K562 (cell line): ENCODE results near the gene GTF3C1. TPM values are rescaled to one million over a fixed set of nuclear protein-coding genes. Genes with fewer than 3 reads are reported as not detected.

Source experiments
- ATAC-seq: fragments of 200-7000 bp; cut with Tn5 transposase; 3 replicates; pipeline ENCODE4 v1.9.1; 2020; ENCODE audit warnings: moderate library complexity
- BruUV-seq: library from RNA; stranded (reverse); fragments of 400-500 nt; replicated peaks from 2 replicates; lab custom pipeline; 2021; lab: Mats Ljungman, UMichigan
- CTCF ChIA-PET: fragments of 300-600 bp; formaldehyde crosslinking; extraction: SDS; loops from one replicate; lab custom pipeline; 2021; ENCODE audit warnings: low intra/inter-chr PET ratio; lab: Yijun Ruan, JAX
- POLR2A ChIA-PET: fragments of 300-600, 350-650 bp; sonication (Branson Sonifier 250); formaldehyde crosslinking; extraction: SDS; loops from one replicate; lab custom pipeline; 2021; ENCODE audit warnings: antibody characterized with exemption, inconsistent platforms; lab: Yijun Ruan, JAX
- DNase-seq, 4 experiments: peaks; one replicate each; pipeline versions ENCODE4 v3.0.0 to v3.0.0-alpha.2; 2011 to 2018; ENCODE audit warnings: low spot score in 3 of 4, mixed read lengths in 3 of 4; ENCODE audit errors: extremely low read depth in 1 of 4
- FAIRE-seq: peaks from 2 replicates; lab custom pipeline; 2011; peaks lifted over from hg19 to GRCh38; lab: Jason Lieb, UNC
- H2AFZ ChIP-seq: 2 replicates; pipeline ENCODE4 v1.6.0; 2011; ENCODE audit warnings: low read depth, low read length, control low read depth, inconsistent platforms
- H3K27ac ChIP-seq: fragments of 200-600 bp; 3 replicates; pipeline ENCODE4 v1.8.0; 2011; ENCODE audit warnings: low read depth, mild to moderate bottlenecking, control low read depth, inconsistent platforms, low read length, moderate library complexity, mixed read lengths; ENCODE audit errors: extremely low read depth
- H3K27me3 ChIP-seq, 2 experiments: fragments of 300-600 bp in 1 of 2; 2 replicates in 1 of 2; 3 replicates in 1 of 2; pipeline versions ENCODE4 v1.6.0 to v1.8.0; 2011; ENCODE audit warnings: inconsistent platforms in 2 of 2, low read length in 2 of 2, mild to moderate bottlenecking in 1 of 2, mixed read lengths in 1 of 2, moderate library complexity in 1 of 2; ENCODE audit not compliant: control insufficient read depth in 2 of 2, insufficient read depth in 2 of 2
- H3K36me3 ChIP-seq: fragments of 300-600 bp; 3 replicates; pipeline ENCODE4 v1.8.0; 2011; ENCODE audit warnings: mild to moderate bottlenecking, low read length, inconsistent platforms; ENCODE audit not compliant: control insufficient read depth, insufficient read depth
- H3K4me1 ChIP-seq, 2 experiments: fragments of 200-600 bp in 1 of 2; replicated peaks in 1 of 2; 2 replicates in 1 of 2; 3 replicates in 1 of 2; pipeline versions ENCODE4 v1.5.1 to v1.8.0; 2011; ENCODE audit warnings: inconsistent platforms in 2 of 2, low read length in 2 of 2, mild to moderate bottlenecking in 1 of 2, mixed read lengths in 1 of 2, moderate library complexity in 1 of 2; ENCODE audit not compliant: control insufficient read depth in 2 of 2, insufficient read depth in 2 of 2
- H3K4me2 ChIP-seq: 2 replicates; pipeline ENCODE4 v1.6.1; 2011; ENCODE audit warnings: low read length, control low read depth, inconsistent platforms, mixed read lengths; ENCODE audit not compliant: insufficient read depth
- H3K4me3 ChIP-seq: fragments of 200-600 bp; sonication (generic), shearing (Covaris generic); 2 replicates; pipeline ENCODE4 v1.5.1; 2016; ENCODE audit warnings: control low read depth, inconsistent platforms
- H3K79me2 ChIP-seq: fragments of 200-600 bp; 3 replicates; pipeline ENCODE4 v1.8.0; 2011; ENCODE audit warnings: low read length, inconsistent platforms; ENCODE audit not compliant: control insufficient read depth, insufficient read depth
- H3K9ac ChIP-seq, 2 experiments: 2 replicates each; pipeline versions ENCODE4 v1.6.0 to v1.6.1; 2011; ENCODE audit warnings: low read depth in 2 of 2, low read length in 2 of 2, control low read depth in 1 of 2, inconsistent platforms in 1 of 2, mild to moderate bottlenecking in 1 of 2, mixed read lengths in 1 of 2; ENCODE audit not compliant: insufficient read depth in 1 of 2
- H3K9me1 ChIP-seq: one replicate; pipeline ENCODE4 v1.6.0; 2011; ENCODE audit warnings: inconsistent platforms, mild to moderate bottlenecking, low read length, moderate library complexity; ENCODE audit not compliant: control insufficient read depth, insufficient read depth
- H3K9me3 ChIP-seq: replicated peaks from 2 replicates; pipeline ENCODE4 v1.5.1; 2011; ENCODE audit warnings: low read depth, low read length, inconsistent platforms; ENCODE audit not compliant: control insufficient read depth, insufficient read depth
- H4K20me1 ChIP-seq: replicated peaks from 2 replicates; pipeline ENCODE4 v1.6.1; 2011; ENCODE audit warnings: low read length, inconsistent platforms, mixed read lengths; ENCODE audit not compliant: control insufficient read depth, insufficient read depth
- BRCA1 ChIP-seq, 2 experiments: fragments of 450-650 bp in 1 of 2; sonication (generic) in 1 of 2; formaldehyde crosslinking in 1 of 2; IDR thresholded peaks; 2 replicates each; pipeline versions ENCODE4 v1.5.0 to v1.6.1; 2017 to 2020; ENCODE audit warnings: mild to moderate bottlenecking in 1 of 2, missing genetic modification reagents in 1 of 2
- CBX2 ChIP-seq: fragments of 200-600 bp; sonication (generic); IDR thresholded peaks from one replicate; pipeline ENCODE4 v1.6.1; 2012; ENCODE audit warnings: mild to moderate bottlenecking, low read length, inconsistent platforms; ENCODE audit not compliant: insufficient read depth, poor library complexity, severe bottlenecking
- DDX20 ChIP-seq: fragments of 450-650 bp; IDR thresholded peaks from 2 replicates; pipeline ENCODE4 v1.6.1; 2016; ENCODE audit warnings: missing genetic modification characterization, low read depth, mild to moderate bottlenecking, missing compliant biosample characterization, moderate library complexity
- HNRNPUL1 ChIP-seq: fragments of 200-400 bp; formaldehyde crosslinking; IDR thresholded peaks from 2 replicates; pipeline ENCODE4 v1.6.1; 2017; ENCODE audit warnings: low read length
- NFRKB ChIP-seq: fragments of 450-650 bp; IDR thresholded peaks from 2 replicates; pipeline ENCODE4 v1.6.1; 2016; ENCODE audit warnings: low read depth
- WGBS: fragments of 100-300 bp; shearing (Covaris generic); methylation state at CpG from one replicate; pipeline ENCODE4 v1.1.6; 2016; ENCODE audit warnings: low coverage, mixed read lengths; ENCODE audit not compliant: insufficient coverage; ENCODE audit errors: missing lambda C conversion rate; 5-methylcytosine and 5-hydroxymethylcytosine counted together
- in situ Hi-C: fragments of 300-500 bp; cut with MboI; formaldehyde crosslinking; loops from 4 replicates; pipeline ENCODE4 v1.15.0; 2018; ENCODE audit warnings: inconsistent platforms, mixed read lengths
- intact Hi-C: fragments of 100-400 bp; cut with micrococcal nuclease; formaldehyde crosslinking; loops from 2 replicates; pipeline ENCODE4 v1.14.2; 2022
- polyA plus RNA-seq, 8 experiments: library from polyadenylated mRNA; depleted of rRNA in 4 of 8; stranded (reverse) in 5 of 8; unstranded in 3 of 8; fragments of >200 nt; fragmentation: Nextera tagmentation in 2 of 8; fragmentation: Illumina TruSeq in 1 of 8; extraction: Ambion mirVana in 2 of 8; extraction: Trizol in 1 of 8; gene quantifications; 2 replicates each; pipeline versions ENCODE4 v1.2.1 to v1.2.3, GENCODE V29; 2011 to 2014; ENCODE audit warnings: inconsistent platforms in 1 of 8, missing spikeins in 1 of 8
- total RNA-seq, 7 experiments: library from RNA; depleted of rRNA in 6 of 7; stranded (reverse); fragments of >200 nt in 6 of 7; fragmentation: Illumina TruSeq in 2 of 7; extraction: Trizol in 2 of 7; gene quantifications; 2 replicates each; pipeline versions ENCODE4 v1.2.1 to v1.2.3, GENCODE V29; 2011 to 2021; ENCODE audit warnings: low replicate concordance in 1 of 7
- TF ChIP-seq, protein P1 (sequence below): sonication (generic); formaldehyde crosslinking; IDR thresholded peaks from 2 replicates; pipeline ENCODE4 v1.8.0; 2022; ENCODE audit warnings: mild to moderate bottlenecking, low read depth, missing genetic modification reagents
- TF ChIP-seq, protein P2 (sequence below): sonication (generic); formaldehyde crosslinking; IDR thresholded peaks from 2 replicates; pipeline ENCODE4 v1.8.0; 2022; ENCODE audit warnings: mild to moderate bottlenecking, missing genetic modification reagents, borderline replicate concordance
- TF ChIP-seq, protein P3 (sequence below): sonication (generic); formaldehyde crosslinking; IDR thresholded peaks from 2 replicates; pipeline ENCODE4 v1.8.0; 2023; ENCODE audit warnings: mild to moderate bottlenecking, missing genetic modification reagents

Gene GTF3C1
- total and polyA plus RNA-seq, 9 of the 15 experiments (the other 6 are each of a cell fraction or from before 2014, with no cell fraction given) = 0.72 to 63.6 (median 30.9) TPM

DNA sequence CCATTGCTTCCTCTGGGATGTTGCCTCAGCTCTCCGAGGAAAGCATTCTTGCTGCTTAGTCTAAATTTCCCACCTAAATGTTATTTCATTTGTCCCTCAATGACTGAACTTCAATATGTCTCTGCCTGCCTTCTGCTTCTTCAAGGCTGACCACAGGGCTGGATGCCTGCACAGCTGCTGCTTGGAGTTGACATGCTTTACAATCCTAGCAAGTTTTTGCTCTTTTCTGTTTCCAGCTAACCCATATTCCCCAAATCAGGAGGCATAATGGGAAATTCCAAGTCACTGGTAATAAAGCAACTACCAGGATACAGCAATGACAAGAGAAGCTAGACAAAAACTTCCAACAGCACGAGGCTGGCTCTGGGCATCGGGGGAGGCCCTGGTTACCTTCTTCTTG lies 48.9 kb downstream of the GTF3C1 start (continued):
- TF ChIP-seq, protein P1, sequence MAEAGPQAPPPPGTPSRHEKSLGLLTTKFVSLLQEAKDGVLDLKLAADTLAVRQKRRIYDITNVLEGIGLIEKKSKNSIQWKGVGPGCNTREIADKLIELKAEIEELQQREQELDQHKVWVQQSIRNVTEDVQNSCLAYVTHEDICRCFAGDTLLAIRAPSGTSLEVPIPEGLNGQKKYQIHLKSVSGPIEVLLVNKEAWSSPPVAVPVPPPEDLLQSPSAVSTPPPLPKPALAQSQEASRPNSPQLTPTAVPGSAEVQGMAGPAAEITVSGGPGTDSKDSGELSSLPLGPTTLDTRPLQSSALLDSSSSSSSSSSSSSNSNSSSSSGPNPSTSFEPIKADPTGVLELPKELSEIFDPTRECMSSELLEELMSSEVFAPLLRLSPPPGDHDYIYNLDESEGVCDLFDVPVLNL (CRISPR knock-in tag) = no peak

DNA sequence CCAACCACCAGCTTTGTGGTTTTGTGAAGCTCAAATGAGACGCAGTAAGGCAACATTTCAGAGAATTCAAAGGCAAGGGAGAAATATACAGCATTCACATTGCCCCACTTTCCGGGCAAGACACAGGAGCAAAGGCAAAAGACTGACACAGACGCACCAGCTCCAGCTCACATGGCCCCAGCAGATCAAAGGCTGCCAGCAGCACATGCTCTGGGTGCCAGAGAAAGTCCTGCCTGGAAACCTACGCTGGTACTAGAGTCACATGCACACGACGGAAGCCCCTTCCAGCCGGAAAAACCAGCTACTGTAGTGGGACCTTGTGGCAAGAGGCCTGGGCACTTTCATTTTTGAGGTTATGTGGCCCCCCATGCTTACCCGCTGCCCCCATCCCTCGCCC lies 50.1 kb downstream of the GTF3C1 start:
- no peak for FAIRE-seq
- Histone ChIP-seq H3K4me2 (no peak overlapping the region), H2AFZ (no peak overlapping the region), H3K27me3 (no peaks in the 10 kb centered on the region), H3K9me1 (no peaks in the 10 kb centered on the region), H3K4me3 (no peak overlapping the region), H3K9me3 (no peaks in the 10 kb centered on the region), H4K20me1 (no peaks in the 10 kb centered on the region), H3K79me2 (no peaks in the 10 kb centered on the region), H3K4me1 (no peaks in the 10 kb centered on the region), H3K36me3 (peaks cover 85% of the 10 kb centered on the region; the same call in 2 of the 3 replicates), H3K9ac (no peak overlapping the region), H3K27ac (no peak overlapping the region)
- in situ Hi-C loops (no loop called here), intact Hi-C loops (no loop called here)
- 91% methylated on average over 9 of the region's 9 CpGs for WGBS
- TF ChIP-seq, protein P2, sequence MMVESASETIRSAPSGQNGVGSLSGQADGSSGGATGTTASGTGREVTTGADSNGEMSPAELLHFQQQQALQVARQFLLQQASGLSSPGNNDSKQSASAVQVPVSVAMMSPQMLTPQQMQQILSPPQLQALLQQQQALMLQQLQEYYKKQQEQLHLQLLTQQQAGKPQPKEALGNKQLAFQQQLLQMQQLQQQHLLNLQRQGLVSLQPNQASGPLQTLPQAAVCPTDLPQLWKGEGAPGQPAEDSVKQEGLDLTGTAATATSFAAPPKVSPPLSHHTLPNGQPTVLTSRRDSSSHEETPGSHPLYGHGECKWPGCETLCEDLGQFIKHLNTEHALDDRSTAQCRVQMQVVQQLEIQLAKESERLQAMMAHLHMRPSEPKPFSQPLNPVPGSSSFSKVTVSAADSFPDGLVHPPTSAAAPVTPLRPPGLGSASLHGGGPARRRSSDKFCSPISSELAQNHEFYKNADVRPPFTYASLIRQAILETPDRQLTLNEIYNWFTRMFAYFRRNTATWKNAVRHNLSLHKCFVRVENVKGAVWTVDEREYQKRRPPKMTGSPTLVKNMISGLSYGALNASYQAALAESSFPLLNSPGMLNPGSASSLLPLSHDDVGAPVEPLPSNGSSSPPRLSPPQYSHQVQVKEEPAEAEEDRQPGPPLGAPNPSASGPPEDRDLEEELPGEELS (CRISPR knock-in tag) = no peak
- no peak for TF ChIP-seq HNRNPUL1
- no peak for TF ChIP-seq BRCA1 (IDR thresholded peaks at IDR 0.05)
- TF ChIP-seq BRCA1 (CRISPR knock-in tag; IDR thresholded peaks at IDR 0.05) = no peak
- no peak for TF ChIP-seq DDX20
- no peak for TF ChIP-seq NFRKB
- TF ChIP-seq, protein P3, sequence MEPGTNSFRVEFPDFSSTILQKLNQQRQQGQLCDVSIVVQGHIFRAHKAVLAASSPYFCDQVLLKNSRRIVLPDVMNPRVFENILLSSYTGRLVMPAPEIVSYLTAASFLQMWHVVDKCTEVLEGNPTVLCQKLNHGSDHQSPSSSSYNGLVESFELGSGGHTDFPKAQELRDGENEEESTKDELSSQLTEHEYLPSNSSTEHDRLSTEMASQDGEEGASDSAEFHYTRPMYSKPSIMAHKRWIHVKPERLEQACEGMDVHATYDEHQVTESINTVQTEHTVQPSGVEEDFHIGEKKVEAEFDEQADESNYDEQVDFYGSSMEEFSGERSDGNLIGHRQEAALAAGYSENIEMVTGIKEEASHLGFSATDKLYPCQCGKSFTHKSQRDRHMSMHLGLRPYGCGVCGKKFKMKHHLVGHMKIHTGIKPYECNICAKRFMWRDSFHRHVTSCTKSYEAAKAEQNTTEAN (CRISPR knock-in tag) = no peak
- no peak for TF ChIP-seq CBX2
- no peak for ATAC-seq
- ChIA-PET POLR2A (no interaction called here), CTCF (no interaction called here)
- DNase-seq = no peak
- BruUV-seq = no TSS peak
